GM18499 (cell line): Measurements from ENCODE around the gene NBEAL1.
A peak's percentile ranks its signal among the peaks of the same experiment; 100 is the strongest.
"Not testable (repeated sequence)": the region's sequence is repeated elsewhere in the genome, so short reads cannot be mapped to it uniquely, and the experiment has no call there.

Experiments used
- ATAC-seq: cut with Tn5 transposase; IDR thresholded peaks from one replicate; pipeline ENCODE4 v1.9.1; 2021; ENCODE audit warnings: moderate number of reproducible peaks; ENCODE audit not compliant: insufficient read depth, unreplicated experiment

NBEAL1 gene

DNA sequence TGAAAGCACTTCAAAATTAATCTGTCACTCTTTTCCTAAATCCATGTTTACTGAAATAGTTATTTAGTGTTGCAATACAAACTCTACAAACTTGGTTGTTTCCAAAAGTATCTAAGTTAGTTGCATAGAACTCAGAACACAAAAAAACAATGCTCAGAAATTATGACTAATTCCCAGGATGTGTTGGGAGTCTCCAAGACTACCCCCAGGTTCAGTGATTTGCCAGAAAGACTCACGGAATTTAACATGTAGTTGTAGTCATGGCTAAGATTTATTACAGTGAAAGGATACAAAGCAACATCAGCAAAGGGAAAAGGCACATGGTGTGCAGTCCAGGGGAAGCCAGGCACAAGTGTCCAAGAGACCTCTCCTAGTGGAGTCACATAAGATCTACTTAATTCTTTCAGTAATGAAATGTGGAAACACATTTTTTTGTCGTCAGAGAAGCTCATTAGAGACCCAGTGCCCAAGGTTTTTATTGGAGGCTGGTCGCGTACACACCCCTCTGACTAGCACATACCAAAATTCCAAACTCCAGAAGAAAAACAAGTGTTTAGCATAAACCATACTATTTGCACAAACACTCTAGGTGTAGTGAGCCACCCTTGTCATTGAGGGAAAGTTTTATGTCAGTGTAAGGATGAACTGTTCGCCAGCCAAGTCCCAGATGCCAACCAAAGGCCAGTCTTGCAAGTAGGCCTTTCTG is 180.8 kb downstream of the NBEAL1 start:
- ATAC-seq = no peak

GRCh38 chr2:203200866-203201265 is 186.2 kb downstream of the NBEAL1 start:
- ATAC-seq = no peak

- ATAC-seq = no peak
These were observed 186.8 kb downstream of the NBEAL1 start for GRCh38 chr2:203201426-203201825.

DNA sequence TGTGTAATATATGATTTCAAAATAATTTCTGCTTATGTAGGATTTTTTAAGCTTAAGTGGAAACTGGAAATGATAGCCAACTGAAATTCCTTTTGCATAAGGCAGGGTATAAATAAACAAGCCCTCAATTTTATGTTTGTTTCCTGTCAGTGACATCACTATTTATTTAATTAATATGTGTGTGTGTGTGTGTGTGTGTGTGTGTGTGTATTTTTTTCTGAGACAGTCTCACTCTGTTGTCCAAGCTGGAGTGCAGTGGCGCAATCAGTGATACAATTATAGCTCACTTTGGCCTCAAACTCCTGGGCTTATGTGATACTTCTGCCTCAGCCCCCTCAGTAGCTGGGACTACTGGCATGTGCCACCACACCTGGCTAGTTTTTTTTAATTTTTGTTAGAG is 194.9 kb downstream of the NBEAL1 start:
- ATAC-seq = no peak

DNA sequence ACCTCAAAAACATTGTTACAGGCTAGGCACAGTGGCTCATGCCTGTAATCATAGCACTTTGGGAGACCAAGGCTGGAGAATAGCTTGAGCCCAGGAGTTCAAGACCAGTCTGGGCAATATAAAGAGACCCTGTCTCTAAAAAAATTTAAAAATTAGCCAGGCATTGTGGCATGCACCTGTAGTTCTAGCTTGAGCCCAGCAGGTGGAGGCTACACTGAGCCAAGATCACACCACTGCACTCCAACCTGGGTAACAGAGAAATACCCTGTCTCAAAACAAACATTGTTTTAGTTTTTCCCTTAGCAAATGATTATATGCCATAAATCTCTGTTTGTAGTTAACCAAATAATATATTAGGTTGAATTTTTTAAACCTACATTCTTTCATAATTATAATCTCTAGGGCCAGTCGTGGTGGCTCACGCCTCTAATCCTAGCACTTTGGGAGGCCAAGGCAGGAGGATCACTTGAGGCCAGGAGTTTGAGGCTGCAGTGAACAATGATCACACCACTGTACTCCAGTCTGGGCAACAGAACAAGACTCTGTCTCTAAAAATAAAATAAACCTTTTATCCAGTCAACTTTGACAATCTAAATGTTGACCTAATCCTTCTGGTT is 210.9 kb downstream of the NBEAL1 start:
- ATAC-seq = no peak

DNA sequence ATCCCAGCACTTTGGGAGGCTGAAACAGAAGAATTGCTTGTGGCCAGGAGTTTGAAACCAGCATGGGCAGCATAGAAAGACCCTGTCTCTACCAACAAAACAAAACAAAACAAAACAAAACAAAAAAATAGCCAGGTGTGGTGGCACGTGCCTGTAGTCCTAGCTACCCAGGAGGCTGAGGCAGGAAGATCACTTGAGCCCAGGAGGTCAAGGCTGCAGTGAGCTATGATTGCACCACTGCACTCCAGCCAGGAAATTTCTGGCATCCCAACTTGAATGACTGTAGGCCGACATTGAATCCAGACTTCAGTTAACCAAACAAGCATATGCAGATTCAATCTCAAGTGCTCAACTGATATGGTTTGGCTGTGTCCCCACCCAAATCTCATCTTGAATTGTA is 215.0 kb downstream of the NBEAL1 start:
- ATAC-seq = not testable (repeated sequence)

- no peak for ATAC-seq
These were observed 222.9 kb downstream of the NBEAL1 start for GRCh38 chr2:203237346-203238238.

DNA sequence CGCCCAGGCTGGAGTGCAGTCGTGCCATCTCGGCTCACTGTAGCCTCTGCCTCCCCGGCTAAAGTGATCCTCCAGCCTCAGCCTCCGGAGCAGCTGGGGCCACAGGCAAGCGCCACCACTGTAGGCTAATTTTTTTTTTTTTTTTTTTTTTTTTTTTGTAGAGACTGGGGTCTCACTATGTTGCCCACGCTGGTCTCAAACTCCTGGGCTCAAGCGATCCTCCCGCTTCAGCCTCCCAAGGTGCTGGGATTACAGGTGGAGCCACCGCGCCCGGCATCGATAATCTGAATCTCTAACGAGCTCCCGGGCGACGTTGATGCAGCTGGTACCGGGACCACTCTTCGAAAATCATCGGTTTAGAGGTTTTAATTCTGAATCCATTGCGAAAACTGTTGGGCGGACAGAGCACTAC is 223.6 kb downstream of the NBEAL1 start:
- peak; percentile 2 for ATAC-seq

- peak; percentile 62 for ATAC-seq
These were observed 224.2 kb downstream of the NBEAL1 start, which contains the start of gene CYP20A1 for GRCh38 chr2:203238704-203239526. Gene CYP20A1, plus strand, starts transcription at chr2:203239018. Its CDS starts 45 bp downstream, at chr2:203239063.

DNA sequence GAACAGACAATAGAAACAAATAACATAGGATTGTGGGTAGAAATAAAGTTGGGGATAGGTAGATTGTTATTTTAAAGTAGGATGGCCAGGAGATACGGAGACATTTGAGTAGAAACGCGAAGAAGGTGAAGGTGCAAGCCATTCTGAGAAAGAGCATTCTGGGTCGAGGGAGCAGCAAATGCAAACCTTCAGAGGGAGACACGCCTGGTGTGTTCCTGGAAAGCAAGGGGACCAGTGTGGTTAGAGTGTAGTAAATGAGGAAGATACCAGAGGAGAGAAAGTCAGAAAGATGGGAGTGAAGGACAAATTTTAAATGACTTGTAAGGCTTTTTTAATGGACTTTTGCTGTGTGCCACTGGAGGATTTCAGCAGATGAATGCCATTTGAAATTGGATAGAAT is 225.8 kb downstream of the NBEAL1 start:
- no peak for ATAC-seq

DNA sequence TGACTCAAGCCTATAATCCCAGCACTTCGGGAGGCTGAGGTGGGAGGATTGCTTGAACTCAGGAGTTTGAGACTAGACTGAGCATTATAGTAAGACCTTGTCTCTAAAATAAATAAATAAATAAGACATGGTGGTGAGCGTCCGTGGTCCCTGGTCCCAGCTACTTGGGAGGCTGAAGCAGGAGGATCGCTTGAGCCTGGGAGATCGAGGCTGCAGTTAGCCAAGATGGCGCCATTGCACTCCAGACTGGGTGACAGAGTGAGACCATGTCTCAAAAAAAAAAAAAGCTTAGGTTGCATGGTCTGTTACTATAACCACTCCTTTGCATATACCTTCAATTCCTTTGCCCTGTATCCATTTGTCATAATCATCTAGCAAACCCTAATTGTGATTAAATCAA is 227.8 kb downstream of the NBEAL1 start:
- no peak for ATAC-seq

DNA sequence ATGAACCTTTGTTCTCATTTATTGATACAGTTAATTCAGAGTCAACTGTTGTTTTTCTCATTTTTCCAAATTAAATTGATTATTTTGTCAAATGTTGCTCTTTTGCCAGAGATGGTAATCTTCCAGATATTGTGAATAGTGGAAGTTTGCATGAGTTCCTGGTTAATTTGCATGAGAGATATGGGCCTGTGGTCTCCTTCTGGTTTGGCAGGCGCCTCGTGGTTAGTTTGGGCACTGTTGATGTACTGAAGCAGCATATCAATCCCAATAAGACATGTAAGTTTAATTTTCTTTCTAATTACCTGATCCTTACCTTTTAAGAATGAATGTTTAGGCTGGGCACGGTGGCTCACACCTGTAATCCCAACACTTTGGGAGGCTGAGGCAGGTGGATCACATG is 232.0 kb downstream of the NBEAL1 start:
- no peak for ATAC-seq

DNA sequence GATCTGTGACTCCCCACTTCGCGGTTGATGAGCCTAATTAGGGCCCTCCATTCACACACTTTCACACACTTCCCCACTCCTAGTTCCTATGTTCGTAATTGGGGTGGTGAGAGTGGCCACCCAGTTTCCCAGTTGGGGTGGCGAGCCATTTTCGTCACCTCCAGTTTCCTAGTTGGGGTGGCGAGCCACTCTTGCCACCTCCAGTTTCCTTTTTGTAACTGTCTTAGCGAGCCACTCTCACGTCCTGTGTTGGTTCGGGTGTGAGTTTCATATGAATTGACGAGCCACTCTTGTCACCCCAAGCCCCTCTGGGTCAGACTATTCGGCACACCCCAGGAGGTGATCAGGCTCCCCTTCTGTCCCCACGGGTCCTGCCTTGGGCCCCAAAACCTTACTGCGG is 238.1 kb downstream of the NBEAL1 start:
- ATAC-seq = no peak

DNA sequence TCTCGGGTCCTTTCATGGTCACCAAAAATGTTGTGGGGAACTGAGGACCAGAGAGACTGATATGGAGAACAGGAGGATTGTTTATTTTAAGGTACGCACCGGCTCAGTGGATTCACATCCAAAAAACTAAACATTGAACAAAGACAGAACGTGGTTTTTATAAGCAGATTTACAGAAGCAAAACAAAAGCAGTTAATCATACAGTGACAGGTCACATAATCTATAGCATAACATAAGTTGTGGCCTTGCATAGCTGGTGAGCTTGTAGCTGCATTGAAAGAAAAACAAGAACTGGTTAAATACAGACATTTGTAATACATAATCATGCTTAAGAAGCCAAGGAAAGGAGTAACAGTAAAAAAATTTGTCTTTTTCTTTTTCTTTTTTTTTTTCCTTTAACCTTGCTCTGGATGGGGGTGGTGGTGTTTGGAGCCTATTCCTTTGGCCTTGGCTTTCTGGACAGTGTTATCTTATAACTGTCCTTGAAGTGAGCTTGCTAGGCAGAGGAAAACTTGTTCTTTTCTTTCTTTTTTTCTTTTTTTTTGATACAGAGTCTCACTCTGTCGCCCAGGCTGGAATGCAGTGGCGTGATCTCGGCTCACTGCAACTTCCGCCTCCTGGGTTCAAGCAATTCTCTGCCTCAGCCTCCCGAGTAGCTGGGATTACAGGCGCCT is 238.9 kb downstream of the NBEAL1 start:
- ATAC-seq = not testable (repeated sequence)

GRCh38 chr2:203261326-203262159 is 246.9 kb downstream of the NBEAL1 start:
- ATAC-seq = no peak
